ENCODE measurements around the gene GIMAP2.

GIMAP2 gene

DNA sequence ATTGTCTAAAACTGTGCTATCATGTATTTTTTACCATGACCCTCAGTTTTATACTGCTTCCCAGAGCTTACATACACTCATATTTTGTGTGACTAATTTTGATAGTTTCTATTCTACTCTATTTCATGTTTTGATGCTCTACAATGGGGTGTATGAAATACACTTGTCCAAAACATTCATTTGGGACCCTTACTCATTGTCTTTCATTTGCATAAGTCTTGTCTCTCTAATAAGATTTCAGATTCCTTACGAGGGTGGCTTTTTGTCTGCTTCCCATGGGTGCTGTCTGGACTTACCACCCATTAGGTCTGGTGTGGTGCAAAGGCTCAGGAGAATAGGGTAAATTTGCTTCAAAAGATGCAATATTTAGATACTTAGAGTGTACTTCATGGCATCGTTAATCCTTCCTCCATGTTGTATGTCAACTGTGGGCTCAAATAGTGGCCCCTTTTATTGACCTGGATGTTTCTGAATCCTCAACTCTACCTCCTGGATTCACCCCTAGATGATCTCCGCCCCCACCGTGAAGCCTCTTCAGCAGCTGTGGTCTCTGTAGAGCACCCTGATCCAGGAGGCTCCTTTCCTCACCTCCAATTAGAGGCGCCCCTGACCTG lies 48.1 kb downstream of the GIMAP2 start:
- DNase-seq (ENCODE audit: low read depth in 3 of 3): no peak

DNA sequence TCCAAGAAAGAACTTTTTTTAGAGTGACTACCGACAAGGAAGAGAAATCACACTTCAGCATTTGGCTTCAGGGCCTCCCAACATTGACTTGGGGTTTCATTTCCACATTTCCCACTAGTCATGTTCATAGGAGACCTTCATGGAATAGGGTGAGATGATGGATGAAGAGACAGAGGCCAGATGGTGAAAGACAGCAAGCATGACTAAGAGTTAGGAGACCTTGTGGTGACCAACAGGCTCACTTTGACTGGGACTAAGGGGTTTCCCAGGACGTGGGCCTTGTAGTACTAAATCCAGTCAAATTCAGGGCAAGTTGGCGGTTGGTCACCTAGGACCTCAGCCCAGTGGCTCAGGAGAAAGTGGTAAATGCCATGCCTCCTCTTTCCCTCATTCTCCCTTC lies 48.7 kb downstream of the GIMAP2 start:
- no peak for DNase-seq (ENCODE audit: low read depth in 3 of 3)

DNA sequence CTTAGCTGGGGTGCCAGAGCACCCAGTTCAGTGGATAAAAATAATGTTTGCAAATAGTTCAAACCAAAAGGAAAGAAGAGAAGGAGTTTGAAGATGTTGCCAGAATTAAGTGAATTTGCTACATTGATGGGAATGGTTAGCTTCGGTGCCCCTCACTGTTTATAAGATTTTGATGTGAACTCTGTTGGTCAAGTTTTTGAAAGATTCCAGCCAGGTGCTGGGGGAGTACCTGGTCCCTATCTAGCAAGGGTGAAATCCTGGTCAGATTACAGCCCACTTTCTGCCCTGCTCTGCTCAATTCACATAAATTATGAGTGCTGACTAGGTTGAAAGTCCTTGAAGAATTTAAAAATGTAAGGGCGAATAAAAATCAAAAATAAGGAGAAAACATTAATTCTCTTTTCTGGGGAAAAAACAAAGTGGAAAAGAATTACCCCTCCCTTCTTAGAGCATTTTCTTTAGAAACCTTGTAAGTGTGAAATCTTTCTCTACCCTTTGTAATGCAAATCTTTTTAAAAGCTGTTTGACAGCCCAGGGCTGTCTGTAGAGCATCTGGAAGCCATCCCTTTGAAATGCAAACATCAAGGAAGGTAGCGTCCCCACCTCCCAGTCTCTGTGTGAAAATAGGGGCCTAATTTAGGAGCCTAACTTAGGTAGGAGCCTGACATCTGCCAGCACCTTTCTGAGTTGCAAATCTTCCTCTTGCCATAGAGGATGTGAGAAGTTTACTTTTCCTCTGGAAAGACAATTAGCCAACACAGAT lies 50.3 kb downstream of the GIMAP2 start:
- DNase-seq (ENCODE audit: low read depth in 3 of 3): no peak

DNA sequence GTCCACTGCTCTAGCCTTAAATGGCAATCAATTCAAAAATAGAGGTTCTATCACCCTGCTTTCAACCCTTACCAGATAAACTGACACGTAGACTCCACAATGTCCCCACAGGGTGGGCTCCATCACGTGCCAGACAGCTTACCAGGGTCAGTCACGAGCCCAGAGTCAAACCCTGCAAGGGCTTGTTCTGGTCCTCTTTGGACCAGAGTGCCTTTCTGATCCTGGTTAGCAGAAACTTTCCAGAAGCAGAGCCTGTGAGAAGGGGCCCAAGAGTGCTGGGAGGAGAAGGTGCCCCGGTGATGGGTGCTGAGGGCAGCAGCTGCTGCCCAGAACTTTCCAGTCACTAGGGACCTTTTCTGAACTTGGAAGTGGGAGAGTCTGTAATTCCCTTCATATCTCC lies 51.4 kb downstream of the GIMAP2 start:
- no peak for DNase-seq (ENCODE audit: low read depth in 3 of 3)

DNA sequence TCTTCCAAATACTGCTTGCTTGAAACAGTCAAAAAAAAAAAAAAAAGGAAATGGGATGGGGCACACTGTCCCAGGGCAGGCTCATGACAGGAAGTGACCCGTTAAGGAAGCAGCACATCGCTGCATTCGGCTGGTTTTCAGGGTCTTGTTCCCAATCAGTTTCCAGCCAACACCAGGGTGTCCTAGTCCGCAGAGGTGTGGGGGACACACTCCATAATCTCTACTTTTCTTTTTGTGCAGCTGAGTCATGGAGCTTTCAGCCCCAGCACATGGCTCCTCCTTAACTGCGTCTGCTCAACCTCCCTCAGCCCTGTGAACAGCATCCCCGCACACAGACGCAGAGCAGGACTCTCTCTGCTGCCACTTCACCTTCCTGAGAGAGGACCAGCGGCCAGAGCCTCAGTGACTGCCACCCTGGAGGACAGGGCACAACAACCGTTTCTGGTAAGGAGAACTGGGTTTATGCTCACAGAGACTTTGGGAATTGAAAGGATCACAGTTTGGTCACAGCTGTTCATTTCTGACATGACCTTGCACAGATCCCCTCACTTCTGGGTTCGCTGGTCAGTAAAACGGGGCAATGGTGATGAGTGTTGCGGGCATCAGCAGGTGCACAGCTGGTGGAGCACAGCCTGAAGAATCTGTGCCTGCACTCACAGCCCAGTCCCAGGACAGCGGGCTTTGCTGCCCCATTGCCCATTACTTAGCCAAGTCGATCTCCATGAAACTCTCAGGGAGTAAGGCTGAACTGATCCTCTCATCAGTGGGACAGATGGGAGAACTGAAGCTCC lies 52.0 kb downstream of the GIMAP2 start, which contains the start of gene GIMAP5:
GIMAP5 (plus strand) TSS at position 154 of the 791 bp plus-strand sequence. CDS start 3,467 bp downstream, outside the sequence.
- DNase-seq (ENCODE audit: low read depth in 3 of 3): no peak

DNA sequence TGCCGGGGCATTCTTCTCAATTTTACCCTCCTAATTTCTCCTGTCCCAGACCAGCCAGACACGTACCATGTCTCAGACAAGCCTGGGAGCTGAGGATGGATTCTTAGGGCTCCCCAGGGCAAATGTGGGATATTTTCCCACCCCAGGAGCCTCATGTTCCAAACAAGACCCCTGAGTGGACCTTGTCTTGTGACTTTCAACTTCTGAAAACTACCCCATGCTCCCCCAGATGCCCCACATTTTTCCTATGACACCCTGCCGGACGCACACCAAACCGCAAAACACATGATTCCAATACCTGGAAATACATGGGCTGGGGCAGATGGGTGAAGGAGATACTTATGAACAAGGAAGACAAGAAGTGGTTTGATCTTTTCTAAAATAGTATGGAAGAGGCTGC lies 52.6 kb downstream of the GIMAP2 start:
- DNase-seq (ENCODE audit: low read depth in 3 of 3): no peak

DNA sequence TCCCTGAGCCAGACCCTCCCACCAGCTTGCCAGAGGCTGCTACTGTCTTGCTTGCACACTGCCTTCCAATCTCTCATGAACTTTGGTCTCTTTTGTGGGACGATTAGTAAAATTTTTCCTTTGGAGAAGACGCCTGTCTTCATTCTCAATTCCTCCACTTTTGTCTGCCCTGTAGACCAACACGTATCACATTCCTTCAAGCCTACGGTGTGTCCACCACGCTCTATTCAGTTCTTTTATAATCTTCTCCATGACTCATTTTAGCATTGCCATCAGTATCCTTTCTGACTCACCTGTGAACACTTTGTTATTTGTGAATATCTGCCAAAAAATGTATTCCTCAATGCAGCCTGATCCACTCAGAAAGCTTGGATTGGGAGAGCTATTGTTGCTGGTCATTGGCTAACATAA lies 53.1 kb downstream of the GIMAP2 start:
- DNase-seq (ENCODE audit: low read depth in 3 of 3): no peak

DNA sequence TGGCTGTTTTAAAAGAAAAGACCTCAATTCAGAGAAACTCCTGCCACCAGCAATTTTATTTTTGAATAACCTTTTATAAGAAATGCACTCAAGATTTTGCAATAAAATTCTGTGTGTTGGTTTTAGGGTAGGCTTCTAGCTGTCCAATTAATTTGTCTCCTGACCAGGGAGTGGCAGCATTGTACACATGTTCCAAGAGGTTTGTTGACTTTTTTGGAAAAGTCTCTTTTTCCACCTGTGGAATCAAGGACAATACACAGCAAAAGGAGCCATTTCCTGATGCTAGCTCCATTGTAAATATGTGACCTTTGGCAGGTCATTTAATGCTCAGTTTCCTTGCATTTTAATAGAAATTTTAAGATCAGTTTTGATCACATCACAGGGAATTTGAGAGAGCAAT lies 53.5 kb downstream of the GIMAP2 start:
- no peak for DNase-seq (ENCODE audit: low read depth in 3 of 3)

DNA sequence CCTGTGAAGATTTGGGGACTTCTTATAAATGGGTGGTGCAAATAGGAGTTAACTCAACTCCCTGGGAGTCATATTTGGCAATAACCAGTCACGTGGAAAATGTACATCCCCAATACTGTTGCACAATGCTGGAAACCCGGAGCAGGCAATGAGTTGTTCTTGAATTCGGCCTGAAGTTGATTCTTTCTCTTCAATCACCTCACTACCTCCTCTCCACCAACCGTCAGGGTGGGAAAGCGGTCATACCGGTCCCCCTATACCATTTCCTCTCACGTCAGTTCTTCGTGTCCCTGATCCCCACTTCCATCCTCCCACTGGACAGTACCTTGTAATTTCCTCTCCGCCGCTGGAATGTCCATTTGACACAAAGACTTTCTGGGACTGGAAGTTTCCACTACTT lies 54.5 kb downstream of the GIMAP2 start:
- DNase-seq (ENCODE audit: low read depth in 3 of 3): no peak

DNA sequence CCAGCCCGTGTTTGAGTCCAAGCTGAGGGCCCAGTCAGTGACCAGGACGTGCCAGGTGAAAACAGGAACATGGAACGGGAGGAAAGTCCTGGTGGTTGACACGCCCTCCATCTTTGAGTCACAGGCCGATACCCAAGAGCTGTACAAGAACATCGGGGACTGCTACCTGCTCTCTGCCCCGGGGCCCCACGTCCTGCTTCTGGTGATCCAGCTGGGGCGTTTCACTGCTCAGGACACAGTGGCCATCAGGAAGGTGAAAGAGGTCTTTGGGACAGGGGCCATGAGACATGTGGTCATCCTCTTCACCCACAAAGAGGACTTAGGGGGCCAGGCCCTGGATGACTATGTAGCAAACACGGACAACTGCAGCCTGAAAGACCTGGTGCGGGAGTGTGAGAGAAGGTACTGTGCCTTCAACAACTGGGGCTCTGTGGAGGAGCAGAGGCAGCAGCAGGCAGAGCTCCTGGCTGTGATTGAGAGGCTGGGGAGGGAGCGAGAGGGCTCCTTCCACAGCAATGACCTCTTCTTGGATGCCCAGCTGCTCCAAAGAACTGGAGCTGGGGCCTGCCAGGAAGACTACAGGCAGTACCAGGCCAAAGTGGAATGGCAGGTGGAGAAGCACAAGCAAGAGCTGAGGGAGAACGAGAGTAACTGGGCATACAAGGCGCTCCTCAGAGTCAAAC lies 56.9 kb downstream of the GIMAP2 start:
- DNase-seq (ENCODE audit: low read depth in 3 of 3): no peak
